MM.1S (cell line): ENCODE results near the gene PRR20G.

Source experiments
- EZH2 ChIP-seq: fragments of 300-600 bp; sonication (generic); optimal IDR thresholded peaks from 2 replicates; pipeline ENCODE3; 2017; ENCODE audit warnings: low read depth, mild to moderate bottlenecking, antibody characterized with exemption, low read length, mixed read lengths
- EZH2phosphoT487 ChIP-seq: fragments of 300-600 bp; sonication (generic); IDR thresholded peaks from 2 replicates; pipeline ENCODE4 v1.6.1; 2018; ENCODE audit warnings: antibody characterized with exemption, low read length
- TF ChIP-seq, protein P1 (sequence below): fragments of 300-600 bp; sonication (generic); IDR thresholded peaks from 2 replicates; pipeline ENCODE4 v1.5.1; 2016; ENCODE audit warnings: antibody characterized with exemption, low read length, mixed read lengths

- TF ChIP-seq, protein P1, sequence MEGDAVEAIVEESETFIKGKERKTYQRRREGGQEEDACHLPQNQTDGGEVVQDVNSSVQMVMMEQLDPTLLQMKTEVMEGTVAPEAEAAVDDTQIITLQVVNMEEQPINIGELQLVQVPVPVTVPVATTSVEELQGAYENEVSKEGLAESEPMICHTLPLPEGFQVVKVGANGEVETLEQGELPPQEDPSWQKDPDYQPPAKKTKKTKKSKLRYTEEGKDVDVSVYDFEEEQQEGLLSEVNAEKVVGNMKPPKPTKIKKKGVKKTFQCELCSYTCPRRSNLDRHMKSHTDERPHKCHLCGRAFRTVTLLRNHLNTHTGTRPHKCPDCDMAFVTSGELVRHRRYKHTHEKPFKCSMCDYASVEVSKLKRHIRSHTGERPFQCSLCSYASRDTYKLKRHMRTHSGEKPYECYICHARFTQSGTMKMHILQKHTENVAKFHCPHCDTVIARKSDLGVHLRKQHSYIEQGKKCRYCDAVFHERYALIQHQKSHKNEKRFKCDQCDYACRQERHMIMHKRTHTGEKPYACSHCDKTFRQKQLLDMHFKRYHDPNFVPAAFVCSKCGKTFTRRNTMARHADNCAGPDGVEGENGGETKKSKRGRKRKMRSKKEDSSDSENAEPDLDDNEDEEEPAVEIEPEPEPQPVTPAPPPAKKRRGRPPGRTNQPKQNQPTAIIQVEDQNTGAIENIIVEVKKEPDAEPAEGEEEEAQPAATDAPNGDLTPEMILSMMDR = no peak
- TF ChIP-seq EZH2 = no peak
- no peak for TF ChIP-seq EZH2phosphoT487
Measured at GRCh38 chr3:127234778-127235177, 53.1 kb downstream of the PRR20G start.
